Measurements from ENCODE around the gene CSNK1A1L. TPM values are rescaled to one million over a fixed set of nuclear protein-coding genes. Genes with fewer than 3 reads are reported as not detected.

CSNK1A1L gene
- polyA plus RNA-seq, 1 donor (not counting 4 experiments of a cell fraction or from before 2014, with no cell fraction given), result not detected

GRCh38 chr13:37069597-37070103 lies 35.8 kb downstream of the CSNK1A1L start:
- Histone ChIP-seq H3K9ac (ENCODE audit: control insufficient read depth, extremely low read depth, insufficient read depth, low read length) (no peak overlapping the region), H3K36me3 (ENCODE audit: control insufficient read depth in 2 of 2, extremely low read depth in 1 of 2, insufficient read depth in 2 of 2, low read length in 2 of 2) (no peaks in the 10 kb centered on the region), H3K27me3 (ENCODE audit: control insufficient read depth, extremely low read depth, insufficient read depth, low read length) (no peaks in the 10 kb centered on the region), H3K9me1 (ENCODE audit: control insufficient read depth, extremely low read depth, insufficient read depth, low read length) (no peaks in the 10 kb centered on the region), H4K20me1 (ENCODE audit: control insufficient read depth, extremely low read depth, insufficient read depth, low read length) (no peaks in the 10 kb centered on the region), H3K4me3 (ENCODE audit: control insufficient read depth in 2 of 3, extremely low read depth in 1 of 3, insufficient read depth in 2 of 3, low read depth in 1 of 3, low read length in 3 of 3) (no peak overlapping the region), H3K9me3 (ENCODE audit: control insufficient read depth, low read depth, low read length) (no peaks in the 10 kb centered on the region), H3K4me1 (ENCODE audit: control insufficient read depth, extremely low read depth, insufficient read depth, low read length) (no peaks in the 10 kb centered on the region), H3K4me2 (ENCODE audit: control insufficient read depth, extremely low read depth, insufficient read depth, low read depth, low read length) (no peak overlapping the region), H3K27ac (ENCODE audit: control insufficient read depth, insufficient read depth, low read length) (no peak overlapping the region), H2AFZ (ENCODE audit: control insufficient read depth, low read length) (no peak overlapping the region), H3K79me2 (ENCODE audit: control insufficient read depth, insufficient read depth, low read length) (no peaks in the 10 kb centered on the region)
- dilution Hi-C loops (cut with MboI; ENCODE audit: extremely low pct_ligation_motif_present, low sequenced_read_pairs), result no loop called here
- no peak for DNase-seq (ENCODE audit: low read depth, low spot score)
- TF ChIP-seq EZH2 (IDR thresholded peaks at IDR 0.05; ENCODE audit: low read length) (no peak), CTCF (optimal IDR thresholded peaks at IDR 0.05 in 1 of 3, IDR thresholded peaks at IDR 0.05 in 1 of 3, conservative IDR thresholded peaks at IDR 0.05 in 1 of 3; ENCODE audit: extremely low read depth in 1 of 3, insufficient read depth in 2 of 3, low read length in 3 of 3) (no peak)
- FAIRE-seq, result no peak

- Histone ChIP-seq H3K4me2 (ENCODE audit: control insufficient read depth, extremely low read depth, insufficient read depth, low read depth, low read length) (no peak overlapping the region), H3K36me3 (ENCODE audit: control insufficient read depth in 2 of 2, extremely low read depth in 1 of 2, insufficient read depth in 2 of 2, low read length in 2 of 2) (no peaks in the 10 kb centered on the region), H3K4me3 (ENCODE audit: control insufficient read depth in 2 of 3, extremely low read depth in 1 of 3, insufficient read depth in 2 of 3, low read depth in 1 of 3, low read length in 3 of 3) (no peak overlapping the region), H3K9me1 (ENCODE audit: control insufficient read depth, extremely low read depth, insufficient read depth, low read length) (no peaks in the 10 kb centered on the region), H3K27me3 (ENCODE audit: control insufficient read depth, extremely low read depth, insufficient read depth, low read length) (no peaks in the 10 kb centered on the region), H3K4me1 (ENCODE audit: control insufficient read depth, extremely low read depth, insufficient read depth, low read length) (no peaks in the 10 kb centered on the region), H3K9ac (ENCODE audit: control insufficient read depth, extremely low read depth, insufficient read depth, low read length) (no peak overlapping the region), H3K9me3 (ENCODE audit: control insufficient read depth, low read depth, low read length) (no peaks in the 10 kb centered on the region), H4K20me1 (ENCODE audit: control insufficient read depth, extremely low read depth, insufficient read depth, low read length) (no peaks in the 10 kb centered on the region), H3K79me2 (ENCODE audit: control insufficient read depth, insufficient read depth, low read length) (no peaks in the 10 kb centered on the region), H3K27ac (ENCODE audit: control insufficient read depth, insufficient read depth, low read length) (no peak overlapping the region), H2AFZ (ENCODE audit: control insufficient read depth, low read length) (no peak overlapping the region)
- dilution Hi-C loops (cut with MboI; ENCODE audit: extremely low pct_ligation_motif_present, low sequenced_read_pairs), result no loop called here
- no peak for DNase-seq (ENCODE audit: low read depth, low spot score)
- TF ChIP-seq EZH2 (IDR thresholded peaks at IDR 0.05; ENCODE audit: low read length), result no peak
- no peak for TF ChIP-seq CTCF (optimal IDR thresholded peaks at IDR 0.05 in 1 of 3, IDR thresholded peaks at IDR 0.05 in 1 of 3, conservative IDR thresholded peaks at IDR 0.05 in 1 of 3; ENCODE audit: extremely low read depth in 1 of 3, insufficient read depth in 2 of 3, low read length in 3 of 3)
- no peak for FAIRE-seq
Observed at GRCh38 chr13:37068962-37069361, 36.5 kb downstream of the CSNK1A1L start.

Data from keratinocyte (primary cell).